AG04449 (cell line): ENCODE measurements around the gene AGAP3.

Experiments
- CTCF ChIA-PET: fragments of 350-600 bp; formaldehyde crosslinking; extraction: SDS; loops from one replicate; lab custom pipeline; 2021; ENCODE audit warnings: antibody characterized with exemption; lab: Yijun Ruan, JAX
- POLR2A ChIA-PET: fragments of 400-600, 350-600 bp; formaldehyde crosslinking; extraction: SDS; loops from one replicate; lab custom pipeline; 2020; ENCODE audit warnings: antibody characterized with exemption, inconsistent platforms; lab: Yijun Ruan, JAX
- DNase-seq: peaks from one replicate; pipeline ENCODE4 v3.0.0-alpha.2; 2010; ENCODE audit warnings: low read depth, low spot score
- H3K4me3 ChIP-seq: 2 replicates; pipeline ENCODE4 v1.5.1; 2011; ENCODE audit warnings: low read depth, mild to moderate bottlenecking, control low read depth, low read length
- CTCF ChIP-seq: IDR thresholded peaks from one replicate; pipeline ENCODE4 v1.5.1; 2011; ENCODE audit warnings: mild to moderate bottlenecking, moderate library complexity, low read length, control low read depth, inconsistent platforms; ENCODE audit not compliant: insufficient read depth; ENCODE audit errors: missing control alignments

Gene AGAP3

GRCh38 chr7:151088019-151088855 is 2.0 kb downstream of the AGAP3 start:
- no peak for TF ChIP-seq CTCF
- CTCF ChIA-PET = interaction anchor here (0.7 to 19.2 kb wide), 8 partner anchors 12 to 156 kb away, joined by 3 to 347 read pairs (median 4); no protein-coding TSS in a partner anchor
- no peak for DNase-seq
- peak overlapping the region; percentile 75 for H3K4me3 ChIP-seq
- POLR2A ChIA-PET = interaction anchor here (1.5 to 2.0 kb wide), 3 partner anchors 12 to 25 kb away, joined by 5 to 6 read pairs (median 5); no protein-coding TSS in a partner anchor

- H3K4me3 ChIP-seq = peak overlapping the region; percentile 75
- POLR2A ChIA-PET = interaction anchor here (0.7 to 2.0 kb wide), 4 partner anchors 12 to 61 kb away, joined by 4 to 6 read pairs (median 5); partner anchors contain the start of gene ABCB8
- CTCF ChIA-PET = interaction anchor here (0.8 to 19.2 kb wide), 6 partner anchors 21 to 155 kb away, joined by 4 to 347 read pairs (median 4); no protein-coding TSS in a partner anchor
- DNase-seq = no peak
- no peak for TF ChIP-seq CTCF
Measured at GRCh38 chr7:151088856-151089699, 2.8 kb downstream of the AGAP3 start.

- no peak overlapping the region for H3K4me3 ChIP-seq
- no peak for TF ChIP-seq CTCF
Measured at GRCh38 chr7:151089893-151090730, 3.8 kb downstream of the AGAP3 start.

GRCh38 chr7:151091003-151091402 is 4.7 kb downstream of the AGAP3 start:
- POLR2A ChIA-PET = no interaction called here
- no peak for DNase-seq
- no peak for TF ChIP-seq CTCF
- CTCF ChIA-PET = interaction anchor here (0.7 to 19.2 kb wide), 6 partner anchors 10 to 77 kb away, joined by 3 to 347 read pairs (median 4); partner anchors contain the start of gene FASTK
- no peak overlapping the region for H3K4me3 ChIP-seq

More at GRCh38 chr7:151089893-151090730, 3.8 kb downstream of the AGAP3 start:
- no peak for DNase-seq
- ChIA-PET POLR2A (interaction anchor here (0.6 to 2.0 kb wide), 3 partner anchors 15 to 62 kb away, joined by 3 to 6 read pairs (median 4); partner anchors contain the start of gene ABCB8), CTCF (interaction anchor here (0.7 to 19.2 kb wide), 7 partner anchors 10 to 127 kb away, joined by 3 to 347 read pairs (median 4); no protein-coding TSS in a partner anchor)

- TF ChIP-seq CTCF = peak; percentile 57
- DNase-seq = no peak
- CTCF ChIA-PET = interaction anchor here (0.7 to 19.2 kb wide), 6 partner anchors 9 to 78 kb away, joined by 3 to 347 read pairs (median 4); partner anchors contain the start of gene FASTK
- POLR2A ChIA-PET = no interaction called here
- H3K4me3 ChIP-seq = no peak overlapping the region
Measured at GRCh38 chr7:151091431-151091830, 5.2 kb downstream of the AGAP3 start.
